B cell (primary cell): ENCODE data around the gene RPL39. TPM values are rescaled to one million over a fixed set of nuclear protein-coding genes. Genes with fewer than 3 reads are reported as not detected.

Experiments
- ATAC-seq: fragments of 200-7000 bp; cut with Tn5 transposase; one replicate; pipeline ENCODE4 v1.10.0; 2021; ENCODE audit warnings: low read depth, mild to moderate bottlenecking, moderate number of reproducible peaks, moderate library complexity
- CTCF ChIA-PET: fragments of 350-600 bp; sonication (Branson Sonifier 250); formaldehyde crosslinking; loops from one replicate; lab custom pipeline; 2021; ENCODE audit warnings: antibody characterized with exemption, inconsistent platforms; lab: Charles Lee
- POLR2A ChIA-PET: fragments of 350-600 bp; sonication (Branson Sonifier 250); formaldehyde crosslinking; loops from one replicate; lab custom pipeline; 2021; ENCODE audit warnings: antibody characterized with exemption; lab: Charles Lee
- DNase-seq: peaks from one replicate; pipeline ENCODE4 v3.0.0; 2013
- H2AFZ ChIP-seq: 2 replicates; pipeline ENCODE4 v1.6.1; 2012; ENCODE audit warnings: mild to moderate bottlenecking, low read depth, low read length; ENCODE audit not compliant: insufficient read depth, poor library complexity, severe bottlenecking
- H3K27ac ChIP-seq, 2 donors: 1 replicate in 1 of 2; 2 replicates in 1 of 2; pipeline ENCODE4 v1.5.1; 2012 to 2013; ENCODE audit warnings: low read length in 2 of 2, mild to moderate bottlenecking in 2 of 2, moderate library complexity in 1 of 2
- H3K27me3 ChIP-seq, 4 experiments: fragments of 200-600 bp in 1 of 4; sonication (generic) in 1 of 4; replicated peaks in 1 of 4; 1 replicate in 2 of 4; 2 replicates in 2 of 4; pipeline versions ENCODE4 v1.6.1 to v1.7.0; 2013 to 2016; ENCODE audit warnings: low read length in 3 of 4, mild to moderate bottlenecking in 2 of 4, mixed read lengths in 1 of 4, moderate library complexity in 1 of 4; ENCODE audit not compliant: insufficient read depth in 4 of 4, control insufficient read depth in 3 of 4; ENCODE audit errors: control extremely low read depth in 1 of 4
- H3K36me3 ChIP-seq, 2 experiments: replicated peaks in 1 of 2; 1 replicate in 1 of 2; 2 replicates in 1 of 2; pipeline versions ENCODE4 v1.6.1 to v1.7.1; 2013; ENCODE audit warnings: low read length in 1 of 2; ENCODE audit not compliant: insufficient read depth in 2 of 2, control insufficient read depth in 1 of 2; ENCODE audit errors: control extremely low read depth in 1 of 2, extremely low read depth in 1 of 2
- H3K4me1 ChIP-seq, 2 donors: fragments of 200-600 bp in 1 of 2; sonication (generic) in 1 of 2; 1 replicate in 1 of 2; 2 replicates in 1 of 2; pipeline versions ENCODE4 v1.5.1 to v1.6.1; 2013 to 2017; ENCODE audit warnings: low read length in 2 of 2; ENCODE audit not compliant: control insufficient read depth in 2 of 2, insufficient read depth in 2 of 2
- H3K4me2 ChIP-seq: replicated peaks from 2 replicates; pipeline ENCODE3; 2012; ENCODE audit warnings: mild to moderate bottlenecking, low read depth, low read length; ENCODE audit not compliant: poor library complexity, severe bottlenecking
- H3K4me3 ChIP-seq, 5 experiments: fragments of 200-600 bp in 1 of 5; sonication (generic) in 1 of 5; 1 replicate in 3 of 5; 2 replicates in 2 of 5; pipeline versions ENCODE4 v1.5.1 to v1.7.0; 2011 to 2016; ENCODE audit warnings: low read length in 4 of 5, mild to moderate bottlenecking in 4 of 5, low read depth in 2 of 5, control low read depth in 1 of 5, moderate library complexity in 1 of 5; ENCODE audit not compliant: insufficient read depth in 1 of 5; ENCODE audit errors: control extremely low read depth in 1 of 5, extremely low read depth in 1 of 5
- H3K79me2 ChIP-seq: fragments of 200-600 bp; sonication (generic); one replicate; pipeline ENCODE4 v1.6.0; 2016; ENCODE audit warnings: low read length; ENCODE audit not compliant: control insufficient read depth, insufficient read depth
- H3K9ac ChIP-seq: fragments of 200-600 bp; sonication (generic); 2 replicates; pipeline ENCODE4 v1.6.1; 2017; ENCODE audit warnings: mild to moderate bottlenecking, low read length, moderate library complexity
- H3K9me3 ChIP-seq, 3 donors: one replicate each; pipeline versions ENCODE4 v1.6.1 to v1.7.1; 2013; ENCODE audit warnings: low read length in 2 of 3; ENCODE audit not compliant: control insufficient read depth in 2 of 3, insufficient read depth in 1 of 3; ENCODE audit errors: control extremely low read depth in 1 of 3
- H4K20me1 ChIP-seq: 2 replicates; pipeline ENCODE4 v1.6.0; 2012; ENCODE audit warnings: mild to moderate bottlenecking, low read length; ENCODE audit not compliant: insufficient read depth, control insufficient read depth, poor library complexity, severe bottlenecking
- H3K27ac Mint-ChIP-seq: one replicate; pipeline ENCODE4 v1.8.0; 2021; ENCODE audit warnings: mixed read lengths
- H3K27me3 Mint-ChIP-seq: one replicate; pipeline ENCODE4 v1.8.0; 2021; ENCODE audit warnings: mixed read lengths
- H3K4me1 Mint-ChIP-seq: one replicate; pipeline ENCODE4 v1.8.0; 2021; ENCODE audit warnings: mixed read lengths
- H3K4me3 Mint-ChIP-seq: one replicate; pipeline ENCODE4 v1.8.0; 2021; ENCODE audit warnings: mixed read lengths
- H3K9me3 Mint-ChIP-seq: one replicate; pipeline ENCODE4 v1.8.0; 2022; ENCODE audit warnings: mixed read lengths; ENCODE audit not compliant: insufficient read depth
- CTCF ChIP-seq: fragments of 200-600 bp; IDR thresholded peaks from one replicate; pipeline ENCODE4 v1.8.0; 2022; ENCODE audit warnings: antibody characterized with exemption, mild to moderate bottlenecking
- EZH2 ChIP-seq: IDR thresholded peaks from 2 replicates; pipeline ENCODE4 v1.6.1; 2012; ENCODE audit warnings: borderline replicate concordance, low read depth, mild to moderate bottlenecking, moderate library complexity, low read length; ENCODE audit not compliant: insufficient read depth, poor library complexity, severe bottlenecking
- WGBS: methylation state at CpG from one replicate; pipeline ENCODE4 v1.1.5; 2013; ENCODE audit warnings: missing lambda C conversion rate; ENCODE audit not compliant: insufficient coverage; 5-methylcytosine and 5-hydroxymethylcytosine counted together
- intact Hi-C: fragments of 100-400 bp; cut with micrococcal nuclease; formaldehyde crosslinking; loops from one replicate; pipeline ENCODE4 v1.10.0; 2022
- polyA plus RNA-seq: library from polyadenylated mRNA; depleted of rRNA; stranded (reverse); fragments of >200 nt; gene quantifications from 2 replicates; pipeline ENCODE4 v1.2.3, GENCODE V29; 2012
- total RNA-seq, 2 donors: library from RNA; stranded (reverse); fragments of 120-200 nt in 1 of 2; gene quantifications; 1 replicate in 1 of 2; 2 replicates in 1 of 2; pipeline versions ENCODE4 v1.2.3 to v1.2.4, GENCODE V29; 2013 to 2022

The RPL39 gene
- total and polyA plus RNA-seq, 2 donors (not counting 1 experiment from before 2014, with no cell fraction given) = 3,356 to 3,572 TPM

DNA sequence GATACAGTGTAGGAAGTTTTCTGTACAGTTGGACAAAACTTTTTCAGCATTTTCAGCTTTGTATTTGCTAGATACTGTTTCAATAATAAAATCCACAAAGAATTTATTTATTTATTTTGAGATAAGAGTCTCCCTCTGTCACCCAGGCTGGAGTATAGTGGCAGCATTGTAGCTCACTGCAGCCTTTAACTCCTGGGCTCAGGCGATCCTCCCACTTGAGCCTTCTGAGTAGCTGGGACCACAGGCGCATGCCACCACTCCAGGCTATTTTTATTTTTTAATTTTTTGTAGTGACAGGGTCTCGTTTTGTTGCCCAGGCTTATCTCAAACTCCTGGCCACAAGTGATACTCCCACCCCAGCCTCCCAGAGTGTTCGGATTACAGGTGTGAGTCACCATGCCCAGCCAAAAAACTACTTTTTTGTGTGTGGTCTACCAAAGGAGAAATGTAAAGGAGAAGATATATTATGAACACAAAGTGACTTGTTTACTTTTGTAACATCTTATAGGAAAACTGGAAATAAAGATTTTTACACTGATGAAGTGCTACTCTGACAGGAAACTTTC is 46.1 kb downstream of the RPL39 start:
- WGBS = no CpG with 5 or more reads among the region's 4 CpGs
- Histone ChIP-seq H4K20me1 (no peaks in the 10 kb centered on the region), H2AFZ (no peak overlapping the region), H3K4me1 (no peaks in the 10 kb centered on the region), H3K9ac (no peak overlapping the region), H3K27ac (no peak overlapping the region), H3K9me3 (no peaks in the 10 kb centered on the region), H3K79me2 (no peaks in the 10 kb centered on the region), H3K4me2 (no peak overlapping the region), H3K4me3 (no peak overlapping the region), H3K36me3 (no peaks in the 10 kb centered on the region), H3K27me3 (no peaks in the 10 kb centered on the region)
- ChIA-PET CTCF (interaction anchor here (0.6 to 2.0 kb wide), 3 partner anchors 16 to 232 kb away, joined by 3 to 8 read pairs (median 5); no protein-coding TSS in a partner anchor), POLR2A (interaction anchor here (0.7 kb wide), 1 partner anchor 29 kb away, joined by 3 read pairs; no protein-coding TSS in a partner anchor)
- H3K4me3 Mint-ChIP-seq = no peak overlapping the region
- no peaks in the 10 kb centered on the region for H3K4me1 Mint-ChIP-seq
- H3K27me3 Mint-ChIP-seq = no peaks in the 10 kb centered on the region
- intact Hi-C loops = no loop called here
- H3K9me3 Mint-ChIP-seq = no peaks in the 10 kb centered on the region
- no peak for ATAC-seq
- no peak overlapping the region for H3K27ac Mint-ChIP-seq
- no peak for DNase-seq
- no peak for TF ChIP-seq EZH2
- TF ChIP-seq CTCF = no peak

DNA sequence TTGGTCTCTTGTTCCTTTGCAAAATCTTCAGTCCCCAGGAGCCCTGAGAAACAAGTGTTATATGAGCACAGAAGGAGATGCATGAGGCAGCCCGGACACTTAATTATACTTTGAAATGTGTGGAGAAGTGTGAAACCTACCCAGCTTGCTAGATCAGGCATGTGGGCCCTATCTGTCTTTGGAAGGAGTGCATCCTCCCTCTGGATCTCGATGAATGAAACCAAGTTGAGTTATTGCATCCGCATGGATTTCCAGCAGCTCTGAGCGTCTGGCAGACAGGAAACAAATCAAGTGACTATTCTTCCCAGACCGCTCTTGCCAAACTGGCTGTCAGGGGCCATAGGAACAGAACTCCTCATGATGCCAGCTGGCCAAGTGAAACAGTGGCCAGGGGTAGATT is 52.7 kb downstream of the RPL39 start:
- Histone ChIP-seq H3K9me3 (no peaks in the 10 kb centered on the region), H3K36me3 (no peaks in the 10 kb centered on the region), H3K4me3 (no peak overlapping the region), H4K20me1 (no peaks in the 10 kb centered on the region), H3K79me2 (no peaks in the 10 kb centered on the region), H2AFZ (no peak overlapping the region), H3K9ac (no peak overlapping the region), H3K27ac (no peak overlapping the region), H3K4me1 (no peaks in the 10 kb centered on the region), H3K27me3 (no peaks in the 10 kb centered on the region), H3K4me2 (no peak overlapping the region)
- 93% methylated on average over 5 of the region's 5 CpGs for WGBS
- POLR2A ChIA-PET = no interaction called here
- TF ChIP-seq EZH2 = no peak
- TF ChIP-seq CTCF = no peak
- H3K4me3 Mint-ChIP-seq = no peak overlapping the region
- H3K27me3 Mint-ChIP-seq = no peaks in the 10 kb centered on the region
- intact Hi-C loops = no loop called here
- no peak for ATAC-seq
- H3K9me3 Mint-ChIP-seq = no peaks in the 10 kb centered on the region
- CTCF ChIA-PET = no interaction called here
- no peak overlapping the region for H3K27ac Mint-ChIP-seq
- no peak for DNase-seq
- H3K4me1 Mint-ChIP-seq = no peaks in the 10 kb centered on the region
